Lower leg skin (tissue), 3 donors: Measurements from ENCODE around the gene USP48.

Experiments used
- POLR2A ChIP-seq, 2 donors: fragments of 450-650 bp; IDR thresholded peaks; one replicate each; pipeline ENCODE4 v1.6.1; 2016 to 2017; ENCODE audit warnings: antibody characterized with exemption in 2 of 2, mild to moderate bottlenecking in 1 of 2, moderate library complexity in 1 of 2
- TF ChIP-seq, protein P1 (sequence below), 3 donors: fragments of 450-650 bp; IDR thresholded peaks; one replicate each; pipeline ENCODE4 v1.5.1; 2016; ENCODE audit warnings: antibody characterized with exemption in 3 of 3, mild to moderate bottlenecking in 3 of 3, moderate library complexity in 2 of 3

DNA sequence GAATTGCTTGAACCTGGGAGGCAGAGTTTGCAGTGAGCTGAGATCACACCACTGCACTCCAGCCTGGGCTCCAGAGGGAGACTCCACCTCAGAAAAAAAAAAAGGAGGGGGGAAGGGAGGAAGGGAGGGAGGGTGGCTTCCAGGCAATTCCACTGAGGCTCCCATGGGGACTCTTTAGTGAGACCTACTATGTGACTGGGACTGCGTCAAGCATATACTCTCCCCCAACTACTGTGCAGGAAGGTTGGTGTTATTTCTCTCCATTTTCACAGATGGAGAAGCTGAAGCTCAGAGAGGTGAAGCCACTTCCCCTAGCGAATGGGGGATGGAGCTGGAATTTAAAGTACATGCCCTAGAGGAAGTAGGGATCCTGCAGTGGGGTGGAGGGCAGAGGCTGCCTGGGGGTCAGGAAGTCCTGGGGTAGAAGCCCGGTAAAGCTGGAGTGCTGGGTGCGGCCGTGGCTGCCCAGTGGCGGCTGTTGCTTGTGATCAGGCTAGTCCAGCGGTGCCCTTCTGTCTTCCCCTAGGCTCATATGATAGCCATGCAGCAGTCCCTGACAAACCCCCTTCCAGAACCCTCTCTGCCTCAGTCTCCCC is 154.1 kb downstream of the USP48 start:
- TF ChIP-seq, protein P1, sequence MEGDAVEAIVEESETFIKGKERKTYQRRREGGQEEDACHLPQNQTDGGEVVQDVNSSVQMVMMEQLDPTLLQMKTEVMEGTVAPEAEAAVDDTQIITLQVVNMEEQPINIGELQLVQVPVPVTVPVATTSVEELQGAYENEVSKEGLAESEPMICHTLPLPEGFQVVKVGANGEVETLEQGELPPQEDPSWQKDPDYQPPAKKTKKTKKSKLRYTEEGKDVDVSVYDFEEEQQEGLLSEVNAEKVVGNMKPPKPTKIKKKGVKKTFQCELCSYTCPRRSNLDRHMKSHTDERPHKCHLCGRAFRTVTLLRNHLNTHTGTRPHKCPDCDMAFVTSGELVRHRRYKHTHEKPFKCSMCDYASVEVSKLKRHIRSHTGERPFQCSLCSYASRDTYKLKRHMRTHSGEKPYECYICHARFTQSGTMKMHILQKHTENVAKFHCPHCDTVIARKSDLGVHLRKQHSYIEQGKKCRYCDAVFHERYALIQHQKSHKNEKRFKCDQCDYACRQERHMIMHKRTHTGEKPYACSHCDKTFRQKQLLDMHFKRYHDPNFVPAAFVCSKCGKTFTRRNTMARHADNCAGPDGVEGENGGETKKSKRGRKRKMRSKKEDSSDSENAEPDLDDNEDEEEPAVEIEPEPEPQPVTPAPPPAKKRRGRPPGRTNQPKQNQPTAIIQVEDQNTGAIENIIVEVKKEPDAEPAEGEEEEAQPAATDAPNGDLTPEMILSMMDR (IDR thresholded peaks at IDR 0.05) = no peak
- no peak for TF ChIP-seq POLR2A (IDR thresholded peaks at IDR 0.05)
